Smooth muscle cell (in vitro differentiated cells): ENCODE data around the gene PRDM10. TPM values are rescaled to one million over a fixed set of nuclear protein-coding genes. Genes with fewer than 3 reads are reported as not detected.

Experiments used
- DNase-seq: peaks from one replicate; lab custom pipeline; 2025; ENCODE audit not compliant: unreplicated experiment; lab: John Stamatoyannopoulos, UW
- H2AFZ ChIP-seq: fragments of 200-600 bp; sonication (generic); 2 replicates; pipeline ENCODE4 v1.6.0; 2016; ENCODE audit warnings: antibody characterized with exemption, low read depth, mild to moderate bottlenecking
- H3F3A ChIP-seq: fragments of 200-600 bp; sonication (generic); 2 replicates; pipeline ENCODE4 v1.6.0; 2017; ENCODE audit warnings: antibody characterized with exemption, low read depth
- H3K27ac ChIP-seq: fragments of 200-600 bp; sonication (generic); 2 replicates; pipeline ENCODE4 v1.5.1; 2016; ENCODE audit warnings: low read depth, mild to moderate bottlenecking
- H3K27me3 ChIP-seq: fragments of 200-600 bp; sonication (generic); 2 replicates; pipeline ENCODE4 v1.6.1; 2016; ENCODE audit warnings: low read depth, mild to moderate bottlenecking
- H3K36me3 ChIP-seq: fragments of 200-600 bp; sonication (generic); 2 replicates; pipeline ENCODE4 v1.5.1; 2016; ENCODE audit warnings: low read depth
- H3K4me1 ChIP-seq: fragments of 200-600 bp; sonication (generic); 2 replicates; pipeline ENCODE4 v1.5.1; 2016; ENCODE audit warnings: low read depth
- H3K4me2 ChIP-seq: fragments of 200-600 bp; sonication (generic); 2 replicates; pipeline ENCODE4 v1.6.0; 2016; ENCODE audit warnings: mild to moderate bottlenecking
- H3K4me3 ChIP-seq: fragments of 200-600 bp; sonication (generic); 2 replicates; pipeline ENCODE4 v1.5.1; 2016; ENCODE audit warnings: mild to moderate bottlenecking
- H3K79me2 ChIP-seq: fragments of 200-600 bp; sonication (generic); 2 replicates; pipeline ENCODE4 v1.6.0; 2016; ENCODE audit warnings: low read depth, mild to moderate bottlenecking
- H3K9ac ChIP-seq: fragments of 200-600 bp; sonication (generic); 2 replicates; pipeline ENCODE4 v1.6.0; 2016; ENCODE audit warnings: low read depth
- H3K9me3 ChIP-seq: fragments of 200-600 bp; sonication (generic); replicated peaks from 2 replicates; pipeline ENCODE4 v1.5.1; 2016; ENCODE audit warnings: low read depth
- H4K20me1 ChIP-seq: fragments of 200-600 bp; sonication (generic); 2 replicates; pipeline ENCODE4 v1.6.0; 2016; ENCODE audit warnings: low read depth
- CTCF ChIP-seq: fragments of 200-600 bp; sonication (generic); IDR thresholded peaks from 2 replicates; pipeline ENCODE4 v1.5.1; 2017; ENCODE audit warnings: borderline replicate concordance, mild to moderate bottlenecking, antibody characterized with exemption; ENCODE audit not compliant: insufficient read depth, poor library complexity, severe bottlenecking
- WGBS: methylation state at CpG from one replicate; pipeline ENCODE4 v1.1.7; 2016; ENCODE audit warnings: low lambda C conversion rate; 5-methylcytosine and 5-hydroxymethylcytosine counted together
- polyA plus RNA-seq: library from polyadenylated mRNA; unstranded; fragments of >200 nt; fragmentation: Nextera tagmentation; extraction: Ambion mirVana; gene quantifications from 2 replicates; pipeline ENCODE4 v1.2.1, GENCODE V29; 2016
- total RNA-seq: library from RNA; depleted of rRNA; stranded (reverse); fragments of >200 nt; gene quantifications from 2 replicates; pipeline ENCODE4 v1.2.3, GENCODE V29; 2014

The PRDM10 gene
- total and polyA plus RNA-seq, 2 experiments from 2014 or later: 3.7 to 12.2 TPM

- no peaks in the 10 kb centered on the region for H3F3A ChIP-seq
- H3K27me3 ChIP-seq: no peaks in the 10 kb centered on the region
- no peak for DNase-seq
- TF ChIP-seq CTCF: no peak
- WGBS: 86% methylated on average over 2 of the region's 2 CpGs
- peaks cover 92% of the 10 kb centered on the region for H4K20me1 ChIP-seq
- no peak overlapping the region for H2AFZ ChIP-seq
- no peak overlapping the region for H3K4me3 ChIP-seq
- peaks cover 7% of the 10 kb centered on the region for H3K4me1 ChIP-seq
- no peak overlapping the region for H3K4me2 ChIP-seq
- H3K9me3 ChIP-seq: no peaks in the 10 kb centered on the region
- H3K27ac ChIP-seq: no peak overlapping the region
- H3K36me3 ChIP-seq: no peaks in the 10 kb centered on the region
- H3K79me2 ChIP-seq: no peaks in the 10 kb centered on the region
- no peak overlapping the region for H3K9ac ChIP-seq
Observed at GRCh38 chr11:129969920-129970319, 32.7 kb downstream of the PRDM10 start.

GRCh38 chr11:129968591-129969419 lies 33.8 kb downstream of the PRDM10 start:
- Histone ChIP-seq H3K9me3 (no peaks in the 10 kb centered on the region), H3K4me2 (no peak overlapping the region), H3K9ac (no peak overlapping the region), H3K4me1 (peaks cover 2% of the 10 kb centered on the region), H3K4me3 (no peak overlapping the region), H3K27me3 (no peaks in the 10 kb centered on the region), H3K27ac (no peak overlapping the region), H3F3A (no peaks in the 10 kb centered on the region), H3K36me3 (no peaks in the 10 kb centered on the region), H3K79me2 (no peaks in the 10 kb centered on the region), H2AFZ (no peak overlapping the region), H4K20me1 (peaks cover 92% of the 10 kb centered on the region)
- 92% methylated on average over 9 of the region's 9 CpGs for WGBS
- DNase-seq: no peak
- TF ChIP-seq CTCF: no peak

GRCh38 chr11:129967996-129968395 lies 34.6 kb downstream of the PRDM10 start:
- Histone ChIP-seq H3K27ac (no peak overlapping the region), H2AFZ (no peak overlapping the region), H3F3A (no peaks in the 10 kb centered on the region), H3K4me3 (no peak overlapping the region), H3K79me2 (no peaks in the 10 kb centered on the region), H3K27me3 (no peaks in the 10 kb centered on the region), H3K9ac (no peak overlapping the region), H3K4me1 (no peaks in the 10 kb centered on the region), H4K20me1 (peaks cover 92% of the 10 kb centered on the region), H3K9me3 (no peaks in the 10 kb centered on the region), H3K4me2 (no peak overlapping the region), H3K36me3 (no peaks in the 10 kb centered on the region)
- no peak for DNase-seq
- no peak for TF ChIP-seq CTCF
- 92% methylated on average over 3 of the region's 3 CpGs for WGBS

- Histone ChIP-seq H3K4me3 (no peak overlapping the region), H2AFZ (no peak overlapping the region), H3K9me3 (no peaks in the 10 kb centered on the region), H3K79me2 (no peaks in the 10 kb centered on the region), H3F3A (peaks cover 8% of the 10 kb centered on the region), H3K4me1 (no peaks in the 10 kb centered on the region), H4K20me1 (peaks cover 90% of the 10 kb centered on the region), H3K27ac (no peak overlapping the region), H3K27me3 (no peaks in the 10 kb centered on the region), H3K36me3 (no peaks in the 10 kb centered on the region), H3K9ac (no peak overlapping the region), H3K4me2 (no peak overlapping the region)
- WGBS: 86% methylated on average over 3 of the region's 3 CpGs
- no peak for DNase-seq
- TF ChIP-seq CTCF: no peak
Observed at GRCh38 chr11:129965248-129965647, 37.4 kb downstream of the PRDM10 start.
